ENCODE data around the gene NSF.
"Not testable (repeated sequence)": the region's sequence is repeated elsewhere in the genome, so short reads cannot be mapped to it uniquely, and the experiment has no call there.

The NSF gene

DNA sequence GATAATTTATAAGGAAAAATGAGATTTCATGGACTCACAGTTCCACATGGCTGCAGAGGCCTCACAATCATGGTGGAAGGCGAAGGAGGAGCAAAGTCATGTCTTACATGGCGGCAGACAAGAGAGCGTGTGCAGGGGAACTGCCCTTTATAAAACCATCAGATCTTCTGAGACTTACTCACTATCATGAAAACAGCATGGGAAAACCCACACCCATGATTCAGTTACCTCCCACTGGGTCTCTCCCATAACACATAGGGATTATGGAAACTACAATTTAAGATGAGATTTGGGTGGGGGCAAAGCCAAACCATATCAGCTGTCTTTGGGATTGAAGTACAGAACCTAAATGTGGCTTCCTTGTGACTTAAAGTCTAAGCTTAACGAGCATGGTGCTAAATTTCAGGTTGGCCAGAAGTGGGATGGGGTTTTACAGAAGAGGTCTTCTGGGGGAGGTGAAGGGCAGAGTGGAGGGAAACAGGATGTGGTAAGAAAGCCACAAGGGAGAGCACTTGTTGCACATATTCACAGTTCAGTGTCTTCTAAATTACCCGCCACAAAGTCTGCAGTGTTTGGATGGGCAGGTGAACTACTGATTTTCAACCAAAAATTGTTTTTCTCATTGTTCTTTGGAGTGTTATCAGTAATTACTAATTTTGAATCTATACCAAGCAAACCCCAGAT, 38.4 kb downstream of the NSF start:
- not testable (repeated sequence) for DNase-seq (ENCODE audit: extremely low read depth, low read depth)

DNA sequence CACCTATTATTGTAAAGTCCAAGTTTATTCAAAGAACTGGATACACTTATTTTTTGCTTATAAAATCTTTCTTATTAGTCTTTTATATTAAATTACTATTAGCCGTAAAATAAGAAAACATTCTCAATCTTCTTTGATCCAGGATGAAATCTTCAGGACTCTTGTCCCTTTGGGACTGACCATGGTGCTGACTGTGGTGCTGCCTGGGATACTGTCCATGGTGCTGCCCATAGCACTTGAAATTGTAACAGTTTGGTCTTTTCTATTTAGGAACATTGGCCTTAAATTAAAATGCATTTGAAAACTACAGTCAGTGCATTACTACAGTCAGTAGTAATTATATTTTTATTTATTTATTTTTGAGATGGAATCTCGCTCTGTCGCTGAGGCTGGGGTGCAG, 41.7 kb downstream of the NSF start:
- DNase-seq (ENCODE audit: extremely low read depth, low read depth) = not testable (repeated sequence)

DNA sequence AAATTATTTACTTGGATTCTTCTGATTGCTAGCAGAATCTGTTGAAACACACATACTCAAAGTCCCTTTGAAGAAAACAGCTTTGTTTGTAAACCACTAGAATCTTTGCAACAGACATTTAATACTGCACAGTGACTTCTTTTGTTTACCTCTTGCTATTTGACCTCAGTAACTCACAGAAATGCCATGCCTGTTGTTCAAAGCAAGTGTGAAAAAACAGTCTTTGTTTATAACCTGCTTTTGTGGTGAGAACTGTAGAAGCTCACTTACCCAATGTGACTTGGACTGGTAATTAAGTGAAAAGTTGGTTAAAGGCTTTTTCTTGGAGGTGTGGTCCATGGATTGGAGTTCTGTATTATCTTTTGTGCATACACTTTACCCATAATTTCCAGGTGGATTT, 44.4 kb downstream of the NSF start:
- DNase-seq (ENCODE audit: extremely low read depth, low read depth) = not testable (repeated sequence)

DNA sequence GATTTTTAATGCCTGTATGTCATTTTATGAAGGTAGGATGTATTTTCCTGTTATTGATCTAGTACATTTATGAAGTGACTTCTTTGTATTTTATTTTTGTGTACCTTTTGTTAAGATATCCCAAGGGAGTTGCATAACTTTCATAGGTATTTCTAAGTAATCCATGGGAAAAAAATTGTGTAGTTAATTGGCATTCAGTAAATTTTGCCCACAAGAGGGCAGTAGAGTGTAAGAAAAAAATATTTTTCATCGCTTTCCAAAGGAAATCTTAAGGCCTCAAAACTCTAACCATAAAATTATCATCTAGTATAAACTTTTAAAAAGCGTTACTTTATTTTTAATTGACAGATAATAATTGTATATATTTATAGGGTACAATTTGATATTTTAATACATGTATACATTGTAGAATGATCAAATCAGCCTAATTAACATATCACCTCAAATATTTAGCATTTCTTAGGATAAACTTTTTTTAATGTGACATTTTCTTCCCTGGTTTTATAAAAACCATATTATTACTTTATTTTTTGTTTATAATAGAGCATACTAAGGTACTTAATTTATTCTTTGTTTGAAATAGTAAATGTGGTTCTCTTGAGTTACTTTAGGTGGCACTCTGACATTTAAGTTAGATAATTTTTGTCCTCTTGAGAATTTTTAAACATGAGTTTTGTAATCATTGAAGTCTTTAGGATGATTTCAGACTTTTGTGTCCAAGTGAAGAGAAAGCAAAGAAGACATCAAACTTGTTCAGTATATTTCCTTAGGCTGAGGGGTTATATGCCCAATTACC, 51.6 kb downstream of the NSF start:
- DNase-seq (ENCODE audit: extremely low read depth, low read depth) = not testable (repeated sequence)

DNA sequence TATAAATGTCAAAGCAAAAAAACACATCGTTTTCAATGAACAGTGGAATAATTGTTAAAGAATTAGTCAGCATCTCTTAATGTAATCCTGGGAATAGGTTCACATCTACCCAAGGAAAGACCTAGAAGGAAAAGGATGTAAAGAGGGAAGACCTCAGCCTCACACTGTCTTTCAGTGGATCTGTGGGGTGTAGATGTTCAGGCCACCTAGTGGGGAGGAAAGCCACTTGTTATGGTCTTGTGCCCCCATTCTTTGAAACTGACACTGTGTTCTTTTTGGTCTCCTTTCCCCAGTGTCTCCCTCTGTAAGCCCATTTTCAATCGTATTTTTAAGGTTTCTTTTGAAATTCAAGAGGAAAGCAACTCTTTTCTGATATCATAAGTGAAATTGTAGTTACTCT, 56.8 kb downstream of the NSF start:
- not testable (repeated sequence) for DNase-seq (ENCODE audit: extremely low read depth, low read depth)

DNA sequence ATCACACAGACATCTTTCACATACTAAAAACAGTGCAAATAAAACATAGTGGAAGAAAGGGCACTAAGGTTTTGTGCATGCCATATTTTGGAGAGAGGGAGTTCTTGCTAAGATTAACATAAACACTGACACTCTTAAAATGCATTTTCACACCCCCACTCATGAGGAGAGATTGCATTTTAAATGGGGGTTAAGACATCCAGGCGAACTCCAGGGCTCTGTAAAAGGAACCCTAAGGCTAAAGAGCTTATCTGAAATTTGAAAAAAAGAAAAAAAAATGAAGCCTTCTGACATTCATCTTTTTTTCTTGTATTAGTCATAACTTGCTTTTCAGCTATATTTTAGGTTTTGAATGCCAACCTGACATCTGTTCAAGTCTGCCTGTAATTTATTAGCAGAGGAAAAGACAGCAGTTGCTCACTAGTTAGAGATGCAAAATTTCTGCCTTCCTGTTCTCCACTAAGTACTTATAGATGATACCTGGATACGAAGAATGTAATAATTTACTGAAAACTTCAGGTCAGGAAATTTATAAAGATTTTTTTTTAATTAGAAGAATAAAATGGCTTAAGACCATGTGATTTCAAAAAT, 57.3 kb downstream of the NSF start:
- not testable (repeated sequence) for DNase-seq (ENCODE audit: extremely low read depth, low read depth)

DNA sequence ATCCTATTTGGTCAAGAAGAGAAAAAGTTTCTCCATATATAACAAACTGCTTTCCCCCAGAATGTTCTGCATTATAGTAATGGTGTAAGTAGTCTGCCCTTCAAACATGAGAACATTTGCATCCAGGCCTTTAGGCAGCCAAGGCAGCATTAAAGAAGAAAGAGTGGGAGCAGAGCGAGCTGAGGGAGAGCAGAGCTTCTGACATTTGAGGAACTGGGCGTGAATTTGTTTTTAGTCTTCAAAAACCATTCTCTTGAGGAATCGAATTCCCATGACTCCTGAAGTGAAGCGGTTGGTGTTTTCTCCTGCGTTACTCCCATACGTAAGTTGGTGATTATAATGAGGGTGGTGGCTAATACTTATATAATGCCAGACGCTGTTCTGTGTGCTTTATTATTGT, 58.8 kb downstream of the NSF start:
- DNase-seq (ENCODE audit: extremely low read depth, low read depth) = not testable (repeated sequence)

DNA sequence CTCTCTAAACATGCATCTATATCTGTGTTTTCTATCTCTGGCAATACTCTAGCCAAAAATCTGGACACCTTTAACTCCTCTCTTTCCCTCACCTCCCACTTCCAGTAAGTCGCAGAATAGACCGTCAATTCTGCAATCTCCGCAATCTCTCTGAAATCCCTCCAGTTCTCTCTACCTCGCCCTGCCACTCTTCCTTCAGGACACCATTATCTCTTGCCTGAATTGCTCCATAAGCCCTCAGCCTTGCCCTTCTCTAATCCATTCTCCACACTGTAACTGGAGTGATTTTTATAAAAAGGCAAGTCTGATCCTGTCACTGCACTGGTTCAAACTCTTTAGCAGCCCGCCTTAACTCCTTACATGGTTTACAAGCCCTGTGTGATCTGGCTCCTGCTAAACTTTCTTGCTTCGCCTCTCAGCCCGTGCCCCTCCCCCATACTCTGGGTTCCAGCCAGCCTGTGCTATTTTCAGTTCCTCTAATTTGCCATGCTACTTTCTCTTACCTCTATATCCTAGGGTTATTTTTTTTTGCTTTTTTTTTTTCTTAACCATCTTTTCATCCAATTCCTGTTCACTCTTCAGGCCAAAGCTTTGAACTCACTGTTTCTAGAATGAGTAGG, 61.7 kb downstream of the NSF start:
- not testable (repeated sequence) for DNase-seq (ENCODE audit: extremely low read depth, low read depth)

DNA sequence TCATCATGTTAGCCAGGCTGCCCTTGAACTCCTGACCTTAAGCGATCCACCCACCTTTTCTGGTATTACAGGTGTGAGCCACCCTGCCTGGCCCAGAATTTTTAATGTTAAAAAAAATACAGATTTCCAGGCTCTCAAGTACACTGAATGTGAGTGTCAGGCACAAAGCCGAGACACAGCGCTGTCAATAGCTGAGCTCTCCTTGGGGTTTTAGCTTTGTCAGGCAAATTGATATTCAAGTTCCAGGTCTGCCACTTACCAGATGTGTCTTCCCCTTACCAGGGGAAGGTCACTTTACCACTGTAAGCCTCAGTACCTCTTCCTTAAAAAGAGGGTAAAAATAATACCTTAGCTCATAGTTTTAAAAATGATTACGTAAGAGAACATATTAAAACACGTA, 67.8 kb downstream of the NSF start:
- DNase-seq (ENCODE audit: extremely low read depth, low read depth) = not testable (repeated sequence)

DNA sequence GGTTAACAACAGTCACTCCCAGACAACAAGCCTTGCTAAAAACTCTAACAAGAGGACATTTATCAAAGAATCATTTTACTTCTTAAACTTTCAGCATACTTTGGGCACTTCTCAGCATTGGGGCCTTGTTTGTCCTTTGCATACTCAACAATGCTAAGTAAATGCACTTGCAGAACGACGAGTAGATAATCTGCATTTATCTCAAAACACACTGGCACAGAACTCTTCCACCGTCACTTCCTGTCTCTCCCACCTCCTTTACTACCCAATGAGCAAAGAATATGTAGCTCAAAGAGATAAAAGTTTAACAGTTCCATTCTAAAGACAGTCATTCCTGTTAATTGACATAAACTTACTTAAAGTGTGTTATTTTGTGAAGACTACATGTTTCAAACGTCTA, 69.2 kb downstream of the NSF start:
- not testable (repeated sequence) for DNase-seq (ENCODE audit: extremely low read depth, low read depth)

DNA sequence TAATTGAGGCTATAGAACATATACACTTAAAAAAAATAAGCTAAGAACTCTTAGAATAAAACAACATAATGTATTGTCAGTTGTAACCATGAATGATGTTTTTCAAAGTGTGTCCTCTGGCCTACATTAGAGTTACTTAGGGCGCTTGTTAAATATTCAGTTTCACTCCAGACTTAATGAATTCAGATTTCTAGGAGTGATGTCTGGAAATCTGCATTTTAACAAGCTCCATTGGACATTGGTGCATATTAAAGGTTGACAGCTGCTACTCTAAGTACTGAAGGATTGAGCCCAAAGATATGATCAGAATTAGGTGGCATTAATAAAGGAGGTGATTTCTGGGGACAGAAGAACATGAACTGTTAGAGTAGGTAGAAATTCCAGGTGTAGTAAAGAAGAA, 72.7 kb downstream of the NSF start:
- not testable (repeated sequence) for DNase-seq (ENCODE audit: extremely low read depth, low read depth)

DNA sequence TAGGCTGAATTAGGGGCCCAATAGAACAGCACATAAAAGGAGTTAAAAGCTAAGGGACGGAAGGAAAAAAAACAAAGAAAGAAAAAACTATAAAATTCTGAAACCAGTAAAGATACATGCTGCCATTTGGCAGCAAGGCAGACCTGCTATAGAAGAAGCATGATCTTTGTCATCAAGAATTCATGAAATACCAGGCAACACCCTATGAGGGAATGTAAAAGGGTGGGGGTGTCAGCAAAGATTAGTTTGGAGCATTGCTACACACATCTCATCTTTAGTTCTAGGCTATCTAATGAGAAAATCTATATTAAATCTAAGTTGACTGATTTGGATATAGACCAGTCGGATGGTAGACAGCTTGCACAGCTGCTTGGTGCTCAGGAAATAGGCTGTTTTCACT, 73.1 kb downstream of the NSF start:
- not testable (repeated sequence) for DNase-seq (ENCODE audit: extremely low read depth, low read depth)

DNA sequence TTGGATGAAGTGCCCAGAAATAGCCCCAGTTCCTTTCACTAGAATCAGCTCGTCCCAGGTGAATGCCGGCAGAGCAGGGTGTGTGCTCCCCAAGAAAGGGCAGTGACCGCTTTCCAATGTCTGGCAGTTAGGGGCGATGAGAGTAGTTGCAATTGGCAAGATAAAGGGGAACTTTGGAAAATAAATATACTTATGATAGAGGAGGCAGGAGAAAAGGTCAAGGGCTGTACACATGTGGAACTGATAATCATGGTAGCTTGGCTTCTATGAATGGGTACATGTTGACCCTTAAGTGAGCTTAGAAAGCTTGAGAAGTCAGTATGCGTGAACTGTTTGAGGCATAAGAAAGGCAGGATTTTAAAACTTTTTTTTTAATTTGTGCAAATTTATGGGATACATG, 75.5 kb downstream of the NSF start:
- not testable (repeated sequence) for DNase-seq (ENCODE audit: extremely low read depth, low read depth)

DNA sequence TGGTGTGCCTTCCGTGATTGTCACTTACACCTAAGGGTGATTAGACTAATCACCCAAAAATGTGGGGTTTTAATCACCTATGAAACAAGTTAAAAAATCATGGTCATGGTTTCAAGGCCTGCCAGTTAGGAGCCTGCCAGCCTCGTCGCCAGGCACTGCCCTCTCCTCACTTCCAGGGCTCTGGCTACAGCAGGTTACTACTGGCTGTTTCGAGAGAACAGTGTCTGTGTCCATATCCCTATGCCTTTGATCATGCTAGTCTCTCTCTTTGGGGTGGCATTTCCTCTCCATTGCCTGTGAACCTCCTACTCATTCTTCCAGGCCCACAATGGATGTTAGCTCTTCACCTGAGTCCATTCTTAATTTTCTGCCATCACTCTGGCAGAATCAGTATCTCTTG, 80.3 kb downstream of the NSF start:
- DNase-seq (ENCODE audit: extremely low read depth, low read depth) = not testable (repeated sequence)

DNA sequence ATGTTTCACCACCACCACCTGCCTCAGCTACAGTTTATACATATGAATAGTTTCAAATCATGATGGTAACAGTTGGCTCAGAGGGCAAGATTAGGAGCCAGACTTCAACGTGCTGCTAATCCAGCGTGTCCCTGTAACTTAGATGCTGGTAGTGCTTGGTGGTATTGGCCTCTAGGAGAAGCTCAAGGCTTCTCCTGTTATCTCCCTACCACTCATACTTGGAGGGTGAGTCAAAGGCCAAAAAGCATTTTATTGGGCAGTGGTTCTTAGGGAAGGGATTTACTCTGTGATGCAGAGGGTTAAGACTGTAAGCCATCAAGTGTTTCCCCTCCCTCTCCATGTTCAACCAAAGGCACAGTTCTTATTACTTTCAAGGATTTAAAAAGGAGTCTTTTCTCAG, 82.3 kb downstream of the NSF start:
- DNase-seq (ENCODE audit: extremely low read depth, low read depth) = not testable (repeated sequence)

DNA sequence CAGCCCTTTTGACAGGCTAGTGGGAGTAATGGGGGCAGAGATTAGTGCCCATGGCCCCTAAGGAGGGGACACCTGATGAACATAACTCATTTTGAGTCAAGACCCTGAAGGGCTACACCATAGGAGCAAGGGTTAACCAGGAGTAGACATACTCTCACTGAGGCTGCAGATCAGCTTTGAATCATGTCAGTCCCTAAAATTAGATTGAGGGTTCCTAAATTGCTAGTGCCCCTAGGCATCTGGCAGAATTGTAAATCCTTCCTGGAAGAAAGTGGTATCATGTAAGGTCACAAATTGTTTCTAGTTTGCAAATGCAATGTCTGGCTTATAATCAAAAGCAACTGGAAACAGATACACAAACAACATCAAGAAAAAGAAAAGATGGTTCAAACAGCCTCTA, 87.3 kb downstream of the NSF start:
- not testable (repeated sequence) for DNase-seq (ENCODE audit: extremely low read depth, low read depth)

DNA sequence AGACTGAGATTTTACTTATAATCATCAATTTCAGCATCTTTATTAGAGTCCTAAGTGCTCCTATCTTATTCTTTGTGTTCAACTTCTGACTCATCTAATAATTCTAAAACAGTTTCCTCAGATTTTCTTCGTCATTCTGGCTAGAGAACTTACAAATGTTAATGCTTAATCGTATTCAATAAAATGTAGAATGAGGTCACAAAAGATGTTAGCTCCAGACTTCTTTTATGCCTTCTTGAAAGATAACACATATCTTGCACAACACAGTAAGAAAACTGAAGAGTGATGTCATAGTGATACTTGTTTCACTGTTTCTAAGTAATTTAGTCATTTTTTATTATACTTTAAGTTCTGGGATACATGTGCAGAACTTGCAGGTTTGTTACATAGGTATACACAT, 93.2 kb downstream of the NSF start:
- not testable (repeated sequence) for DNase-seq (ENCODE audit: extremely low read depth, low read depth)

DNA sequence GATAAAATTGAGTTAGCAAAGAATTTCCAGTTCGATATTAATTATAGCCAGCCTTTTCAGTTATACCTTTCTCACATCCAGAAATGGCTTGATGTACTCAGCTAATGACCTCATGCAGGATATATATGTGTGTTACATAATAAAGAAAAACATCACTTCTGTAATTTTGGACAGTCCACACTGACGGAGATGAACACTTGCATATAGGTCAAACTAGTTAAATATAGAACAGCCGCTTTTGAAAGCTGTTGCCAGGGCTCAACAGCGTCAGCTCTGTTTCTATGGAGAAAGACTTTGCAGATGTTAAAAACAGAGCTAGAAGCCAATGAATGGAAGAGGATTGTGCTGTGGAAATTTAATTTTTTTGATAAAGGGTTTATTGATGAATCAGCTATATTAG, 94.8 kb downstream of the NSF start:
- not testable (repeated sequence) for DNase-seq (ENCODE audit: extremely low read depth, low read depth)

DNA sequence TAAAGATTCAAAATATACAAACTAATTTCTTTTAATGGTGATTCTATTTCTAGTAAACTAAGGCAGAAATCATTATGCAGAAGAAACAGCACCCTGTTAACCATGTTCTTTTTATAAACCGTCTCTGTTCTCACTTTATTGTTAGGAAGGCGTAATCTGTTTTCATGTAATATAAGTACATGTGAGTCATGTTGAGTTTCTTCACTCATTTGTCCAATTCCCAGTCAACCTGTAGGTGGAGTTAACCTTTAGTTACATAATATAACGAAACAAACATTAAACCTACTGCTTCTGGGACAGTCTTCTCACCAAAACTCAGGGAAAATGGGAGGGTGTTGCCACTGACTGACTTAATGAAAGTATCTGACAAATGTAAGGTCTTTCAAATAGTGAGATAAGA, 101.7 kb downstream of the NSF start:
- DNase-seq (ENCODE audit: extremely low read depth, low read depth) = not testable (repeated sequence)

DNA sequence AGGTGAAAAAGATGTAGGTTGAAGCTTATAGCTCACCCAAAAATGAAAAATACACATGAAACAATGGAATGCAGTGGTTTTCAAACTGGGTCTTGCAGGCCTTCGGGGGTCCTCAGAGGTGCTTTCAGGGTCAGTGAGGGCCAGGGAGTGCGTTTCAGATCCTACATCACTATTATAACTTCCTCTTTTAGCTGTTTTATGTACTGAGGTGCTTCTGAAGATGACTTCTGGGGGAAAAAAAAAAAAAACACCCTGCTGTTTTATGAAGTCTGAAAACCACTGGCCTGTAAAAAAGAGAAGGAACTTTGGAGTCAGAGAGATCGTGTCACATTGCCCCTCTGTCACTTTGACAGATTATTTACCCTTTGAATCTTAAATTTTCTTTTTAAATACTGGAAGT, 102.8 kb downstream of the NSF start:
- not testable (repeated sequence) for DNase-seq (ENCODE audit: extremely low read depth, low read depth)

DNA sequence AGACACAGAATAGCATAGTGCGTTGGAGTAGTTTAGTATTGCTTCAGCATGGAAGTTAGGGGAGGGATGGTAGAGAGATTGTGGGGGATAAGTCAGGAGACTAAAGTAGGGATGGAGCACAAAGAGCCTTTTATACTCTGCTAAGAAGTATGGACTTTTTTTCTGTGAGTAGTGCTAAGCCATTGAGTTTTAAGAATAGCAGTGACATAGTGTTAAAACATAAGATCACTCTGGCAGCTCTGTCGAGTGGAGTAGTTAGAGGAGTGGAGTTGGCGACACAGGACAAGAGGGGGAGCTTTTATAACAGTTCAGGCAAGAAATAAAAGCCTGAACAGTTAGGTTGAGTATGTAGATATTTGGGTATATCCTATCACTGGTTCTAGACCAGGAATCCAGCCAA, 106.1 kb downstream of the NSF start:
- not testable (repeated sequence) for DNase-seq (ENCODE audit: extremely low read depth, low read depth)

DNA sequence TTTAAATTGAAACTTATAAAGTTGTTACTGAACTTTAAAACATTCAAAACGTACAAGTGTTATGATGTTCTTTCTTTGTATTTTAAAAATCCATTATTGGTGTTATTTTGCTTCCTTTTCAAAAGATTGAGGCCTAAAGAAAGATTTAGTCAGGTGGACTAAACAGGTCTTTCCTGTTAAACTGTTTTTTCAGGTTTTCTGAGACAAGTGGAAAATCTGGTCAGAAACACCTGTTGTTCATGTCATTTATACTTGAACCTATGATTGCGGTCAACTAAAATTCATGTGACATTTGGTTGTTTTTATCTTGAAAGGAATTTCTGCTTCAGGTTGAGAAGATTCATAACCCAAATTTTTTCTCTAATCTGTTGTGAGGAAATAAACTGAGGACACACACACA, 108.5 kb downstream of the NSF start:
- not testable (repeated sequence) for DNase-seq (ENCODE audit: extremely low read depth, low read depth)
